Muscle layer of colon (tissue), 2 donors: Measurements from ENCODE around the gene EFHD1.

Experiments used
- H3K27ac ChIP-seq: one replicate; pipeline ENCODE4 v1.7.0; 2013; ENCODE audit warnings: low read depth, mild to moderate bottlenecking, low read length, moderate library complexity
- H3K27me3 ChIP-seq, 2 donors: one replicate each; pipeline ENCODE4 v1.7.0; 2013; ENCODE audit warnings: low read length in 2 of 2, mild to moderate bottlenecking in 2 of 2; ENCODE audit not compliant: insufficient read depth in 2 of 2, control insufficient read depth in 1 of 2
- H3K36me3 ChIP-seq: one replicate; pipeline ENCODE4 v1.7.0; 2013; ENCODE audit warnings: mild to moderate bottlenecking, low read length; ENCODE audit not compliant: insufficient read depth
- H3K4me1 ChIP-seq: one replicate; pipeline ENCODE4 v1.7.0; 2013; ENCODE audit warnings: mild to moderate bottlenecking, low read length; ENCODE audit not compliant: insufficient read depth
- H3K4me3 ChIP-seq, 2 donors: one replicate each; pipeline ENCODE4 v1.7.0; 2013; ENCODE audit warnings: low read length in 2 of 2, low read depth in 1 of 2, mild to moderate bottlenecking in 1 of 2, moderate library complexity in 1 of 2
- H3K9ac ChIP-seq: one replicate; pipeline ENCODE4 v1.7.0; 2013; ENCODE audit warnings: low read length
- H3K9me3 ChIP-seq: one replicate; pipeline ENCODE4 v1.7.0; 2013; ENCODE audit warnings: mild to moderate bottlenecking, low read length
- donor health status: abdominal sarcoma.
- donor health status: Adenocarcinoma of cecum.

EFHD1 gene

DNA sequence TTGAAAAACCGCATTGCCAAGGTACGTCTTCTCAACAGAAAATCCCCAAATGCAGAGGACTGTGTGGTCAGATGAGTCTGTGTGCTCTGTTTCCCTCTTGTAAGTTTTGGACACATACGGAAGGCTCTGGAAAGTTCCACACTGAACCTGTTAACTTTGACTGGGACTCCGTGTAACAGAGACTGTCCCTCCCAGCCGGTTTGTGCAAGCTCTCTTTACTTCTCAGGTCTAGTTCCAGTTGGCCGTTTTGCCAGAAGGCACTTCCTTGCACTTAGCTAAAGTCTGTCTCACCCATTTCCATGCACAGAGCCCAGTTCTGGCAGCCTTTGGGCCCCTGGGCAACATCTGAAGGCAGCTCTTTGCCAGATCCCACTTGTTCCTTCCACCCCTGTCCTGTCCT, 22.0 kb downstream of the EFHD1 start:
- no peaks in the 10 kb centered on the region for H3K9me3 ChIP-seq
- no peaks in the 10 kb centered on the region for H3K4me1 ChIP-seq
- no peak overlapping the region for H3K27ac ChIP-seq
- H3K4me3 ChIP-seq, result no peak overlapping the region
- no peaks in the 10 kb centered on the region for H3K36me3 ChIP-seq
- no peak overlapping the region for H3K9ac ChIP-seq
- no peaks in the 10 kb centered on the region for H3K27me3 ChIP-seq

DNA sequence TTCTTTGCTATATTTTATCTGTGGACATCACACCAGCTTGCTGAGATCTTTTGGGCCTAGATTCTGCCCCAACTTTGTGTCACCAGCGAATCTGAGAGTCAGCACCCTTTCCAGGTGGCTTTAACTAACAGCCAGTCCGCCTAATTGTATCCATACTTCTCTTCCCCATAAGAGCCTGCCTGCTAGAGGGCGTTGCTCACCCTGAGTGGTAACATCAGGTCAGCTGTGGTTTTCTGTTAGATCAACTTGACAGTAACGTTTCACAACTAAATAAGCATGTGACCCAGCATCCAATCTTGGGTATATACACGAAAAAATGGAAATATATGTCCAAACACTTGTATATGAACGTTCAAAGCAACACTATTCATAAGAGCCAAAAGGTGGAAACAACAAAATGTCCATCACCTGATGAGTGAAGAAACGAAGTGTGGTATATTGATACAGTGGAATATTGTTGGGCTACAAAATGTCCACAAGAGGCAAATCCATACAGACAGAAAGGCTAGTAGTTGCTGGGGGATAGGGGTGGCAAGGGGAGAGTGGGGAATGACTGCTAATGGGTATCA, 24.9 kb downstream of the EFHD1 start:
- Histone ChIP-seq H3K27ac (no peak overlapping the region), H3K9me3 (no peaks in the 10 kb centered on the region), H3K4me1 (no peaks in the 10 kb centered on the region), H3K4me3 (no peak overlapping the region), H3K36me3 (no peaks in the 10 kb centered on the region), H3K27me3 (no peaks in the 10 kb centered on the region), H3K9ac (no peak overlapping the region)

DNA sequence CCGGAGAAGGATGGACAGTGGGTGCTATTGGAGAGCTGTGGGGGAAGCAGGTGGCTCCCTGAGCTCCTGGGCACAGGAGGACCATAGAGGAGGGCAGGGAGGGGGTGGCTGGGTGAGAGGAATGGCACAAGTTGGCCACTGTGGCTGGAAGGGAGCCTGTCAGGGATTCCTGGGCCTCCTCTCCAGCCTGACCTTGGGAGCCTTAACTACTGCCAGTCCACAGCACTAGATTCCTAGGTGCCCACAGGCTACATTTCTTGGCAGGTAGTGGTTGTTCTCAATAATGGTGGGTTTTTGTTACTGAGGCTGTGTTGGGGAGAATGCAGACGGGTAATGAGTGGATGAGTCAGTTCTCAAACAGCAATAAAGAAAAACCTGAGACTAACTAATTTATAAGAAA, 26.0 kb downstream of the EFHD1 start:
- no peak overlapping the region for H3K27ac ChIP-seq
- H3K4me1 ChIP-seq, result no peaks in the 10 kb centered on the region
- no peaks in the 10 kb centered on the region for H3K36me3 ChIP-seq
- no peaks in the 10 kb centered on the region for H3K9me3 ChIP-seq
- H3K27me3 ChIP-seq, result no peaks in the 10 kb centered on the region
- no peak overlapping the region for H3K9ac ChIP-seq
- H3K4me3 ChIP-seq, result no peak overlapping the region

DNA sequence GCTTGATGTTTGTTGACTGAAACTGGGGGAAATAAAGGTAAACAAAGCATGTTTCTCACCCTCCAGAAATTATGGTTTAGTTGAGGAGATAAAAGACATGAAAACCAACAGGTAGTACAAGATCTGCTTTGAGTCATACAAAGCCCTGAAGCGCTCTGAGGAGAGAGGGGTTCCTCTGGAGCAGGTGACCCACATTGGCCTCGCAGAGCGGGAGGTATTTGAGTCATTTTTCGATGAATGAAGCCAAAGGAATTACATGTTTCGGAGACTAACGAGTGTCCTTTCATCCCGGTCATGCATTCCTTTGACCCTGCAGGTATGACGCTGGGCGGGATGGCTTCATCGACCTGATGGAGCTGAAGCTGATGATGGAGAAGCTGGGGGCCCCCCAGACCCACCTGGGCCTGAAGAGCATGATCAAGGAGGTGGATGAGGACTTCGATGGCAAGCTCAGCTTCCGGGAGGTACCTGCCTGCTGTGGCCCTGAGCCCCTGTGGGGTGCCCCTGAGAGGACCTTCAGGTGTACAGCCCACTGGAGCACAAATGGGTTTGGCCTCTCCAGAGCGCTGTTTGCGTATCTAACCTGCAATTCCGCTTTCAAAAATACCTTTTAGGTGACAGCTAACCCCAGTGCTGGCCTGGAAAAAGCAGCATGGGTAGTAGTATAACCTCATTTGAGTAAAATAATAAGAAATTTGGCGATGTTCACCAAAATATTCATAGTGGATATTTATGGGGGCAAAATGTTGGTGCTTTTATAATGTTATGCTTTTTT, 29.3 kb downstream of the EFHD1 start:
- H3K9me3 ChIP-seq, result no peaks in the 10 kb centered on the region
- H3K36me3 ChIP-seq, result no peaks in the 10 kb centered on the region
- H3K4me3 ChIP-seq, result no peak overlapping the region
- no peaks in the 10 kb centered on the region for H3K4me1 ChIP-seq
- H3K27me3 ChIP-seq, result no peaks in the 10 kb centered on the region
- H3K27ac ChIP-seq, result no peak overlapping the region
- no peak overlapping the region for H3K9ac ChIP-seq

DNA sequence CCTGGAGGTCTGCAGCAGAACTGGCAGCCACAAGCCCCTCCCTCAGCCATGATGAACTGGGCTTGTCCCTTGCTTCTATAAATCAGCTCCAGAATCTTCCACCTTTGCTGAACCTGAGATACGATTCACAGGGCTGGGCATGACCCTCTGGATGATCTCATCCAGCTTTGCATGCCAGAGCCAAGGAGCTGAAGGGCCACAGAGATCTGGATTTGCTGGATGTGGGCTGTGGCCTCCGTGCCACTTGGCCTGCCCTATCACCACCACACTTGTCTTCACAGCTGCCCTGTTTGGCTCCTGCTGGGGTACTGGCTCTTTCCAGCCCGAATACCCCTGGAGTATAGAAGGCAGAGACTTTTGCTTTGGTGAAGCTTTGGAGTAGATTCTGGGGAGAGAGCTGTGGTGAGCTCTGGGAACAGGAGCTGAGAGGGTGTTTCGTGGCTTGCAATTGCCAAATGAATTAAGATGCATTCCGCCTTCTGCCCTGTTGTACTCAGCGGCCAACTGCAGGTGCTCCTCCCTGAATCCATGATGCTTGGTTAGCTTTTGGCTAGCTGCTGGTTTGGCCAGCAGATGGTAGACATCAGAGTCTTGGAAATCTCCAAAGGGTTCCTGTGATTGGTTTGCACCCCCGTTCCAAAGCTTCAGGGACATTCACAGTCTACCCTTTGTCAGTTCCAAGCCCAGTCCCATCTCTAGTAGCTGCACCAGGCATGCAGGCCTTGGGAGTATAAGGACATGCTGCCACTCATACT, 32.8 kb downstream of the EFHD1 start:
- no peaks in the 10 kb centered on the region for H3K36me3 ChIP-seq
- no peaks in the 10 kb centered on the region for H3K4me1 ChIP-seq
- H3K9ac ChIP-seq, result no peak overlapping the region
- no peaks in the 10 kb centered on the region for H3K9me3 ChIP-seq
- H3K27ac ChIP-seq, result no peak overlapping the region
- no peaks in the 10 kb centered on the region for H3K27me3 ChIP-seq
- H3K4me3 ChIP-seq, result no peak overlapping the region

DNA sequence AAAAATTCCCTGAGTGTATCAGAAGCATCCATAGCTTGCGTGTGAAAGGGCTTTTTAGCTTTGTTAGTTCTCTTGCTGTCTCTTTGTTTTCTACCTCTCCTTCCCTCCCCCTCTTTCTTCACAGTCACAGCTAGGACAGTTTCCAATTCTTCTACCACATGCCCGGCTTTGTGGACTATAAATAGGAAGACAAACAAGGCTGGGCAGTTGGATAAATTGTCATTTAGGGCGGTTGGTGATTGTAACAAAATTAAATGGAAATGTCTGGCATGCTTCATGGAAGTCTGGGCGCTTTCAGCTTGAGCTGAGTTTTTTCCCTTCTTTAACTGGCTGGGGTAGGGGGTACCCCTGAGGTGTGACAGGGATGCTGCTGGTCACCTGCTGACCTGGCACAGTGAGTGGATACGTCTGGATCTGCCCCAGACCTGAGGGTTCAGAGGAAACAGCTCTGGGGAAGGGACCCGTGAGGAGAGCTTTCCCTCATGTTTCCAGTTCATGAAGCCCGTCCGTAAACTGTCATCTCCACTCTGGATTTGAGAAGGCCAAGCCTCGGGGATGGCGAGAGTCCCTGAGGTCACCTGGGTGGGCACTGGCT, 34.7 kb downstream of the EFHD1 start:
- H3K4me1 ChIP-seq, result no peaks in the 10 kb centered on the region
- no peaks in the 10 kb centered on the region for H3K9me3 ChIP-seq
- no peak overlapping the region for H3K27ac ChIP-seq
- no peaks in the 10 kb centered on the region for H3K36me3 ChIP-seq
- no peaks in the 10 kb centered on the region for H3K27me3 ChIP-seq
- no peak overlapping the region for H3K9ac ChIP-seq
- H3K4me3 ChIP-seq, result no peak overlapping the region

DNA sequence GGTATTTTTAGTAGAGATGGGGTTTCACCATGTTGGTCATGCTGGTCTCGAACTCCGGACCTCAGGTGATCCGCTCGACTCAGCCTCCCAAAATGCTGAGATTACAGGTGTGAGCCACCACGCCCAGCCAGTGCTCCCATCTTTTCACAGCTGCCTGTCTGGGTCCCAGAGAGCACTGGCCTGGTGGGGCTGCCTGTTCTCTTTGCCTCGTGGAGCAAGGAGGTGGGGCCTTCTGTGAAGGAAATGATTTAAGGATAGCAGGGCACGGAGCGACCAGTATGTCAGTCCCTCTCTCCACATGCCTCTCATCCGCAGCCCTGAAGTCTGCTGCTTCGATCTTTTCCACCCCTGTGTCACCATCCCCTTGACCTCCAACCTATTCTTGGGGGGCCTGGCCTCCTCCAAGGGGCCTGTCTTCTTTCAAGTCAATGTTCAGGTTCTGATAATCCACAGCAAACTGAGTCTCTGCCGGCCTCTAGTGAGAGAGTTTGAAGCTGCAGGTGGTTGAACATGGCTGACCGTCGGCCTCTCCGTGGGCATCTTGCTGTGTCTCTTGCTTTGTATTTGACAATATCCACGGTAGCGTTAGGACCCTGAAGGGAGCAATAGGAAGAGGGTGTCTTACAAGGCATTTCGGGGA, 35.5 kb downstream of the EFHD1 start:
- H3K27ac ChIP-seq, result no peak overlapping the region
- H3K9ac ChIP-seq, result no peak overlapping the region
- no peak overlapping the region for H3K4me3 ChIP-seq

DNA sequence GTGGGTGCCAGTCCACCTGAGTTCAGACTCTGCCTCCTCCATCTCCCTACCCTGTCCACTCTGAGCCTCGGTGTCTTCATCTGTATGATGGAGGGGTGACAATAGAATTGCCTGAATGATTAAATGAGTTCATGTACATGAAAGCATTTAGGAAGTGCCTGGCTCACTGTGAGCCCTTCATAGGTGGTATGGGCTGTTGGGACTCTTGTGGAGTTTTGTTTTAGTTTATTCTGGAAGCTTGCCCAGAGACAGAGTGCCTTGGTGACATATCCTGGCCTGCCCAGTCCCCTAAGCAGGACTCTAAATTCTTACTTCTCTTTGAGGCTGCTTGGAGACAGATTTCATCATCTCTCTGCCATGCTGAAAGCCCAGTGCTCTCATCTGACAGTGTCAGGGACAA, 39.2 kb downstream of the EFHD1 start:
- Histone ChIP-seq H3K4me3 (no peak overlapping the region), H3K27me3 (no peaks in the 10 kb centered on the region), H3K9ac (no peak overlapping the region), H3K36me3 (no peaks in the 10 kb centered on the region), H3K9me3 (no peaks in the 10 kb centered on the region), H3K27ac (no peak overlapping the region), H3K4me1 (no peaks in the 10 kb centered on the region)

More for the DNA sequence above, 35.5 kb downstream of the EFHD1 start:
- Histone ChIP-seq H3K36me3 (no peaks in the 10 kb centered on the region), H3K27me3 (no peaks in the 10 kb centered on the region), H3K9me3 (no peaks in the 10 kb centered on the region), H3K4me1 (no peaks in the 10 kb centered on the region)

DNA sequence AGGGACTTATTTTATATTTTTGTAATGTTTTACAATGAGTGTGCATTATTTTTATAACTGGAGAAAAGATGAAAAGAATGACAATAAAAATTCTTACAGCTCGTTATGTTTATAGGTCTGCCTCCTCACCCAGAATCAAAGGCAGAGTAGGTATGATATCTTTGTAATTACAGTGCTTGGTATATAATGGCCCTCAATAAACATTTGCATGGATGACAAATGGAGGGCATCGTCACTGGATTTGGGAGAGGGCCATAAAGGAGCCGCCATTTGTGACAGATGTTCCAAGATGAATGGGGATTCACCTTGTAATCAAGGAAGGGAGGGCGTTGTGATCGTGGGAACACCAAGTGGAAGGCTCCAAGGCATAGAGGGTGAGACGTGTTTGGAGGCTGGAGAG, 41.1 kb downstream of the EFHD1 start:
- Histone ChIP-seq H3K27me3 (no peaks in the 10 kb centered on the region), H3K9ac (no peak overlapping the region), H3K36me3 (no peaks in the 10 kb centered on the region), H3K4me1 (no peaks in the 10 kb centered on the region), H3K27ac (no peak overlapping the region), H3K9me3 (no peaks in the 10 kb centered on the region), H3K4me3 (no peak overlapping the region)

DNA sequence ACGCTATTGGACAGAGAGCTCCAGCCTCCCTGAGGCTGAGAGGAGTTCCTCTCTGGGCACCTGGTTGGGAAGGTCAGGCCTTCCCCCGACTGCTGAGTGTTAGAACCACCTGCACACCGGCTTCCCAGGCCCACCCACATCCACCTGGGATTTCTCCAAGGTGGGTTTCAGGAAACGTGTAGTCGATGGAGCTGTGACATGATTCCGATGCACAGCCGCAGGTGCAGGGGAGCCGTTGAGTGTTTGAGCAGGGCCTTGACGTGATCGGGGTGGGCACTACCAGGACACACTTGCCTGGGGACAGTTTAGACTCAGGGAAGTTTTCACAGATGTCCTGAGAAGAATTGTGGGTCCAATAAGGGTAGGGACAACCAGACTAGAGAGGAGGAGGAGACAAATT, 42.0 kb downstream of the EFHD1 start:
- H3K36me3 ChIP-seq, result no peaks in the 10 kb centered on the region

DNA sequence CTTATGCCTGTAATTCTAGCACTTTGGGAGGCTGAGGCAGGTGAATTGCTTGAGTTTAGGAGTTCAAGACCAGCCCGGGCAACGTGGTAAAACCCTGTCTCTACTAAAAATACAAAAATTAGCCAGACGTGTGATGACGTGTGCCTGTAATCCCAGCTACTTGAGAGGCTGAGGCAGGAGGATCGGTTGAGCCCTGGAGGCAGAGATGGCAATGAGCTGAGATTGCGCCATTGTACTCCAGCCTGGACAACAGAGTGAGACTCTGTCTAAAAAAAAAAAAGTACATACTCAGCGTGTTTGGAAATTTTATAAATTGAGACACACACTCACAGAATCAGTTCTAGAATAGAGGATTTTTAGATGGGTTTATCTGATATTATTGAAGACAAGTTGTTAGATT, 46.6 kb downstream of the EFHD1 start:
- Histone ChIP-seq H3K4me3 (no peak overlapping the region), H3K4me1 (no peaks in the 10 kb centered on the region), H3K9me3 (no peaks in the 10 kb centered on the region), H3K27ac (no peak overlapping the region), H3K27me3 (no peaks in the 10 kb centered on the region), H3K9ac (no peak overlapping the region), H3K36me3 (no peaks in the 10 kb centered on the region)

More for the DNA sequence above, 42.0 kb downstream of the EFHD1 start:
- no peaks in the 10 kb centered on the region for H3K9me3 ChIP-seq
- H3K27me3 ChIP-seq, result no peaks in the 10 kb centered on the region
- no peak overlapping the region for H3K9ac ChIP-seq
- H3K27ac ChIP-seq, result no peak overlapping the region
- H3K4me1 ChIP-seq, result no peaks in the 10 kb centered on the region
- H3K4me3 ChIP-seq, result no peak overlapping the region
